HepG2 (cell line): ENCODE measurements around the gene HTR3C. TPM values are rescaled to one million over a fixed set of nuclear protein-coding genes. Genes with fewer than 3 reads are reported as not detected.

ENCODE experiments used
- ATAC-seq: fragments of 200-7000 bp; cut with Tn5 transposase; 3 replicates; pipeline ENCODE4 v1.9.1; 2020; ENCODE audit warnings: mild to moderate bottlenecking, moderate library complexity
- BruUV-seq: library from RNA; stranded (reverse); fragments of 400-500 nt; replicated peaks from 2 replicates; lab custom pipeline; 2021; lab: Mats Ljungman, UMichigan
- CTCF ChIA-PET: fragments of 300-600 bp; formaldehyde crosslinking; extraction: SDS; loops from one replicate; lab custom pipeline; 2021; ENCODE audit warnings: low total read pairs, inconsistent platforms, low intra/inter-chr PET ratio; lab: Yijun Ruan, JAX
- POLR2A ChIA-PET: fragments of 350-600 bp; sonication (Branson Sonifier 250); formaldehyde crosslinking; loops from one replicate; lab custom pipeline; 2020; ENCODE audit warnings: antibody characterized with exemption, inconsistent platforms; lab: Yijun Ruan, JAX
- DNase-seq: peaks from one replicate; pipeline ENCODE4 v3.0.0-alpha.2; 2015; ENCODE audit warnings: low spot score
- FAIRE-seq: peaks from 3 replicates; lab custom pipeline; 2011; peaks lifted over from hg19 to GRCh38; lab: Jason Lieb, UNC
- H2AFZ ChIP-seq: one replicate; pipeline ENCODE4 v1.6.1; 2011; ENCODE audit warnings: low read length, inconsistent platforms
- H3K27ac ChIP-seq: fragments of 300-600 bp; 3 replicates; pipeline ENCODE4 v1.8.0; 2011; ENCODE audit warnings: mixed run types, mild to moderate bottlenecking, mixed read lengths, low read length, inconsistent platforms; ENCODE audit not compliant: insufficient read depth; ENCODE audit errors: extremely low read length
- H3K27me3 ChIP-seq, 2 experiments: fragments of 200-600 bp in 1 of 2; 2 replicates in 1 of 2; 3 replicates in 1 of 2; pipeline versions ENCODE4 v1.6.0 to v1.8.0; 2011; ENCODE audit warnings: low read length in 2 of 2, mild to moderate bottlenecking in 2 of 2, moderate library complexity in 2 of 2, inconsistent platforms in 1 of 2; ENCODE audit not compliant: insufficient read depth in 2 of 2, control insufficient read depth in 1 of 2
- H3K36me3 ChIP-seq, 2 experiments: fragments of 200-600 bp in 1 of 2; replicated peaks in 1 of 2; 2 replicates in 1 of 2; 3 replicates in 1 of 2; pipeline versions ENCODE4 v1.5.1 to v1.8.0; 2011; ENCODE audit warnings: low read length in 2 of 2, inconsistent platforms in 1 of 2; ENCODE audit not compliant: insufficient read depth in 2 of 2, control insufficient read depth in 1 of 2
- H3K4me1 ChIP-seq: 2 replicates; pipeline ENCODE4 v1.5.1; 2012; ENCODE audit warnings: low read length, inconsistent platforms; ENCODE audit not compliant: insufficient read depth
- H3K4me2 ChIP-seq: 2 replicates; pipeline ENCODE4 v1.6.0; 2011; ENCODE audit warnings: low read depth, low read length, inconsistent platforms
- H3K4me3 ChIP-seq, 3 experiments: fragments of 200-600 bp in 1 of 3; sonication (generic), shearing (Covaris generic) in 1 of 3; replicated peaks in 1 of 3; 2 replicates each; pipeline ENCODE4 v1.5.1; 2011 to 2016; ENCODE audit warnings: low read length in 3 of 3, inconsistent platforms in 2 of 3, low read depth in 2 of 3, mild to moderate bottlenecking in 2 of 3, control low read depth in 1 of 3, mixed read lengths in 1 of 3; ENCODE audit not compliant: insufficient read depth in 1 of 3
- H3K79me2 ChIP-seq: one replicate; pipeline ENCODE4 v1.6.1; 2011; ENCODE audit warnings: low read length, inconsistent platforms; ENCODE audit not compliant: insufficient read depth
- H3K9ac ChIP-seq: 2 replicates; pipeline ENCODE4 v1.6.0; 2011; ENCODE audit warnings: mild to moderate bottlenecking, low read depth, low read length, inconsistent platforms; ENCODE audit not compliant: insufficient read depth
- H3K9me3 ChIP-seq: 2 replicates; pipeline ENCODE4 v1.5.1; 2012; ENCODE audit warnings: mild to moderate bottlenecking, low read length
- H4K20me1 ChIP-seq: 2 replicates; pipeline ENCODE4 v1.6.0; 2011; ENCODE audit warnings: inconsistent platforms, mild to moderate bottlenecking, low read length, moderate library complexity; ENCODE audit not compliant: insufficient read depth
- CBX2 ChIP-seq, 2 experiments: fragments of 200-600 bp in 1 of 2; sonication (generic); formaldehyde crosslinking in 1 of 2; IDR thresholded peaks; 2 replicates each; pipeline versions ENCODE4 v1.7.0 to v1.8.1; 2018 to 2022; ENCODE audit warnings: low read depth in 2 of 2, low read length in 1 of 2, mild to moderate bottlenecking in 1 of 2, missing genetic modification reagents in 1 of 2
- DPF2 ChIP-seq: sonication (generic); formaldehyde crosslinking; IDR thresholded peaks from 2 replicates; pipeline ENCODE4 v1.4.0; 2020; ENCODE audit warnings: mild to moderate bottlenecking, low read depth, missing genetic modification reagents, borderline replicate concordance
- MTF1 ChIP-seq: sonication (generic); formaldehyde crosslinking; IDR thresholded peaks from 2 replicates; pipeline ENCODE4 v1.5.0; 2020; ENCODE audit warnings: missing genetic modification reagents
- SALL2 ChIP-seq: sonication (generic); formaldehyde crosslinking; IDR thresholded peaks from 2 replicates; pipeline ENCODE4 v1.8.1; 2023; ENCODE audit warnings: mild to moderate bottlenecking, missing genetic modification reagents, inconsistent platforms
- SMARCE1 ChIP-seq: fragments of 450-650 bp; IDR thresholded peaks from 2 replicates; pipeline ENCODE4 v1.6.1; 2017; ENCODE audit warnings: borderline replicate concordance
- SMC3 ChIP-seq: IDR thresholded peaks from 2 replicates; pipeline ENCODE4 v1.6.1; 2011; ENCODE audit warnings: low read length, improper control_type of control experiment
- STAG1 ChIP-seq: sonication (generic); formaldehyde crosslinking; IDR thresholded peaks from 2 replicates; pipeline ENCODE4 v1.4.0; 2020; ENCODE audit warnings: missing genetic modification reagents
- ZBTB10 ChIP-seq: sonication (generic); formaldehyde crosslinking; IDR thresholded peaks from 2 replicates; pipeline ENCODE4 v1.4.0; 2020; ENCODE audit warnings: missing genetic modification reagents, borderline replicate concordance
- ZBTB40 ChIP-seq, 2 experiments: fragments of 450-650 bp in 1 of 2; sonication (generic) in 1 of 2; formaldehyde crosslinking in 1 of 2; IDR thresholded peaks; 2 replicates each; pipeline versions ENCODE4 v1.6.1 to v1.8.0; 2016 to 2022; ENCODE audit warnings: antibody characterized with exemption in 1 of 2, mild to moderate bottlenecking in 1 of 2, missing genetic modification reagents in 1 of 2
- ZNF639 ChIP-seq: conservative IDR thresholded peaks from 2 replicates; pipeline ENCODE4 v1.6.1; 2018; ENCODE audit warnings: missing genetic modification reagents
- WGBS: methylation state at CpG from one replicate; pipeline ENCODE4 v1.1.6; 2017; ENCODE audit warnings: low lambda C conversion rate; 5-methylcytosine and 5-hydroxymethylcytosine counted together
- in situ Hi-C: cut with HindIII; loops from 2 replicates; pipeline ENCODE4 v1.10.0; 2017; ENCODE audit warnings: low pct_unique_long_range_greater_than_20kb; ENCODE audit not compliant: extremely low pct_ligation_motif_present
- intact Hi-C: fragments of 100-400 bp; cut with micrococcal nuclease; formaldehyde crosslinking; loops from one replicate; pipeline ENCODE4 v1.10.0; 2022; ENCODE audit not compliant: unreplicated experiment
- polyA plus RNA-seq, 8 experiments: library from polyadenylated mRNA; depleted of rRNA in 3 of 8; stranded (reverse) in 7 of 8; unstranded in 1 of 8; fragments of >200 nt; fragmentation: Illumina TruSeq in 4 of 8; extraction: Trizol in 4 of 8; gene quantifications; 2 replicates each; pipeline versions ENCODE4 v1.2.1 to v1.2.3, GENCODE V29; 2011 to 2016; ENCODE audit warnings: low read depth in 4 of 8, missing spikeins in 1 of 8, mixed read lengths in 1 of 8; ENCODE audit not compliant: insufficient read depth in 1 of 8
- total RNA-seq, 5 experiments: library from RNA; depleted of rRNA; stranded (reverse); fragments of >200 nt; fragmentation: Illumina TruSeq; extraction: Trizol; gene quantifications; 2 replicates each; pipeline ENCODE4 v1.2.3, GENCODE V29; 2016; ENCODE audit warnings: low read depth in 1 of 5

The HTR3C gene
- total and polyA plus RNA-seq, 2 of the 13 experiments (the other 11 are each of a cell fraction or from before 2014, with no cell fraction given) = not detected

- DNase-seq = peak; percentile 38
- H3K27me3 ChIP-seq = peaks cover 0 to 30% of the 10 kb centered on the region in 2 experiments; a peak in 3 of 5 replicates
- in situ Hi-C loops = no loop called here
- intact Hi-C loops = loop anchor here (5.0 kb wide), 1 partner anchor 92 kb away; no protein-coding TSS in a partner anchor
- no peak overlapping the region for H3K4me2 ChIP-seq
- WGBS = 0% methylated on average over 1 of the region's 3 CpGs
- no peaks in the 10 kb centered on the region for H3K4me1 ChIP-seq
- H3K4me3 ChIP-seq = no peak overlapping the region
- no peaks in the 10 kb centered on the region for H3K9me3 ChIP-seq
- no peaks in the 10 kb centered on the region for H3K36me3 ChIP-seq
- H3K79me2 ChIP-seq = no peaks in the 10 kb centered on the region
- no TSS peak for BruUV-seq
- no peak overlapping the region for H2AFZ ChIP-seq
- H4K20me1 ChIP-seq = no peaks in the 10 kb centered on the region
- no peak overlapping the region for H3K27ac ChIP-seq
- peak; percentile 98 for ATAC-seq
- ChIA-PET CTCF (interaction anchor here (0.8 to 1.0 kb wide), 2 partner anchors 202 to 210 kb away, joined by 4 read pairs; no protein-coding TSS in a partner anchor), POLR2A (no interaction called here)
- FAIRE-seq = no peak
- H3K9ac ChIP-seq = no peak overlapping the region
- TF ChIP-seq DPF2 = no peak
- TF ChIP-seq ZBTB10 (CRISPR knock-in tag) = no peak
- no peak for TF ChIP-seq MTF1 (CRISPR knock-in tag)
- TF ChIP-seq SALL2 = no peak
- TF ChIP-seq CBX2 (IDR thresholded peaks at IDR 0.05; ENCODE audit: low read depth, low read length) = no peak
- TF ChIP-seq CBX2 (CRISPR knock-in tag; IDR thresholded peaks at IDR 0.05; ENCODE audit: low read depth) = no peak
- peak; percentile 74; the same call in 1 of the 2 replicates for TF ChIP-seq SMC3
- TF ChIP-seq ZNF639 = no peak
- TF ChIP-seq ZBTB40 (IDR thresholded peaks at IDR 0.05) = no peak
- no peak for TF ChIP-seq ZBTB40 (CRISPR knock-in tag; IDR thresholded peaks at IDR 0.05)
- TF ChIP-seq SMARCE1 = no peak
- TF ChIP-seq STAG1 = peak; percentile 73
These were observed 12.8 kb upstream of the HTR3C start for GRCh38 chr3:184040010-184040409.
